K562 (cell line): ENCODE results near the gene UBE3B. TPM values are rescaled to one million over a fixed set of nuclear protein-coding genes. Genes with fewer than 3 reads are reported as not detected.

Experiments
- ATAC-seq: fragments of 200-7000 bp; cut with Tn5 transposase; 3 replicates; pipeline ENCODE4 v1.9.1; 2020; ENCODE audit warnings: moderate library complexity
- BruUV-seq: library from RNA; stranded (reverse); fragments of 400-500 nt; replicated peaks from 2 replicates; lab custom pipeline; 2021; lab: Mats Ljungman, UMichigan
- CTCF ChIA-PET: fragments of 300-600 bp; formaldehyde crosslinking; extraction: SDS; loops from one replicate; lab custom pipeline; 2021; ENCODE audit warnings: low intra/inter-chr PET ratio; lab: Yijun Ruan, JAX
- POLR2A ChIA-PET: fragments of 300-600, 350-650 bp; sonication (Branson Sonifier 250); formaldehyde crosslinking; extraction: SDS; loops from one replicate; lab custom pipeline; 2021; ENCODE audit warnings: antibody characterized with exemption, inconsistent platforms; lab: Yijun Ruan, JAX
- DNase-seq, 4 experiments: peaks; one replicate each; pipeline versions ENCODE4 v3.0.0 to v3.0.0-alpha.2; 2011 to 2018; ENCODE audit warnings: low spot score in 3 of 4, mixed read lengths in 3 of 4; ENCODE audit errors: extremely low read depth in 1 of 4
- FAIRE-seq: peaks from 2 replicates; lab custom pipeline; 2011; peaks lifted over from hg19 to GRCh38; lab: Jason Lieb, UNC
- H2AFZ ChIP-seq: 2 replicates; pipeline ENCODE4 v1.6.0; 2011; ENCODE audit warnings: low read depth, low read length, control low read depth, inconsistent platforms
- H3K27ac ChIP-seq: fragments of 200-600 bp; 3 replicates; pipeline ENCODE4 v1.8.0; 2011; ENCODE audit warnings: low read depth, mild to moderate bottlenecking, control low read depth, inconsistent platforms, low read length, moderate library complexity, mixed read lengths; ENCODE audit errors: extremely low read depth
- H3K27me3 ChIP-seq, 2 experiments: fragments of 300-600 bp in 1 of 2; 2 replicates in 1 of 2; 3 replicates in 1 of 2; pipeline versions ENCODE4 v1.6.0 to v1.8.0; 2011; ENCODE audit warnings: inconsistent platforms in 2 of 2, low read length in 2 of 2, mild to moderate bottlenecking in 1 of 2, mixed read lengths in 1 of 2, moderate library complexity in 1 of 2; ENCODE audit not compliant: control insufficient read depth in 2 of 2, insufficient read depth in 2 of 2
- H3K36me3 ChIP-seq: fragments of 300-600 bp; 3 replicates; pipeline ENCODE4 v1.8.0; 2011; ENCODE audit warnings: mild to moderate bottlenecking, low read length, inconsistent platforms; ENCODE audit not compliant: control insufficient read depth, insufficient read depth
- H3K4me1 ChIP-seq, 2 experiments: fragments of 200-600 bp in 1 of 2; replicated peaks in 1 of 2; 2 replicates in 1 of 2; 3 replicates in 1 of 2; pipeline versions ENCODE4 v1.5.1 to v1.8.0; 2011; ENCODE audit warnings: inconsistent platforms in 2 of 2, low read length in 2 of 2, mild to moderate bottlenecking in 1 of 2, mixed read lengths in 1 of 2, moderate library complexity in 1 of 2; ENCODE audit not compliant: control insufficient read depth in 2 of 2, insufficient read depth in 2 of 2
- H3K4me2 ChIP-seq: 2 replicates; pipeline ENCODE4 v1.6.1; 2011; ENCODE audit warnings: low read length, control low read depth, inconsistent platforms, mixed read lengths; ENCODE audit not compliant: insufficient read depth
- H3K4me3 ChIP-seq: fragments of 200-600 bp; sonication (generic), shearing (Covaris generic); 2 replicates; pipeline ENCODE4 v1.5.1; 2016; ENCODE audit warnings: control low read depth, inconsistent platforms
- H3K79me2 ChIP-seq: fragments of 200-600 bp; 3 replicates; pipeline ENCODE4 v1.8.0; 2011; ENCODE audit warnings: low read length, inconsistent platforms; ENCODE audit not compliant: control insufficient read depth, insufficient read depth
- H3K9ac ChIP-seq, 2 experiments: 2 replicates each; pipeline versions ENCODE4 v1.6.0 to v1.6.1; 2011; ENCODE audit warnings: low read depth in 2 of 2, low read length in 2 of 2, control low read depth in 1 of 2, inconsistent platforms in 1 of 2, mild to moderate bottlenecking in 1 of 2, mixed read lengths in 1 of 2; ENCODE audit not compliant: insufficient read depth in 1 of 2
- H3K9me1 ChIP-seq: one replicate; pipeline ENCODE4 v1.6.0; 2011; ENCODE audit warnings: inconsistent platforms, mild to moderate bottlenecking, low read length, moderate library complexity; ENCODE audit not compliant: control insufficient read depth, insufficient read depth
- H3K9me3 ChIP-seq: replicated peaks from 2 replicates; pipeline ENCODE4 v1.5.1; 2011; ENCODE audit warnings: low read depth, low read length, inconsistent platforms; ENCODE audit not compliant: control insufficient read depth, insufficient read depth
- H4K20me1 ChIP-seq: replicated peaks from 2 replicates; pipeline ENCODE4 v1.6.1; 2011; ENCODE audit warnings: low read length, inconsistent platforms, mixed read lengths; ENCODE audit not compliant: control insufficient read depth, insufficient read depth
- BDP1 ChIP-seq: IDR thresholded peaks from 3 replicates; pipeline ENCODE4 v1.6.1; 2011; ENCODE audit not compliant: insufficient read length, insufficient read depth
- CBFA2T2 ChIP-seq: fragments of 450-650 bp; conservative IDR thresholded peaks from 2 replicates; pipeline ENCODE4 v1.6.1; 2017; ENCODE audit warnings: mild to moderate bottlenecking
- CBX1 ChIP-seq: sonication (generic); IDR thresholded peaks from 2 replicates; pipeline ENCODE4 v1.6.1; 2016; ENCODE audit warnings: antibody characterized with exemption, low read depth, mild to moderate bottlenecking
- CREB5 ChIP-seq: fragments of 250-450 bp; sonication (Bioruptor Pico); IDR thresholded peaks from 2 replicates; pipeline ENCODE4 v1.5.0; 2020; ENCODE audit warnings: mild to moderate bottlenecking
- ESRRB ChIP-seq: fragments of 250-450 bp; sonication (Bioruptor Pico); IDR thresholded peaks from 2 replicates; pipeline ENCODE4 v1.5.0; 2020; ENCODE audit warnings: mild to moderate bottlenecking, moderate library complexity, borderline replicate concordance
- GATAD2B ChIP-seq: fragments of 450-650 bp; IDR thresholded peaks from 2 replicates; pipeline ENCODE4 v1.6.1; 2017; ENCODE audit warnings: mild to moderate bottlenecking, borderline replicate concordance
- KDM1A ChIP-seq, 2 experiments: fragments of 450-650 bp; IDR thresholded peaks; 2 replicates each; pipeline ENCODE4 v1.6.1; 2016; ENCODE audit warnings: mild to moderate bottlenecking in 2 of 2
- KLF10 ChIP-seq: fragments of 250-450 bp; sonication (Bioruptor Pico); IDR thresholded peaks from 2 replicates; pipeline ENCODE4 v1.6.1; 2021; ENCODE audit warnings: matching md5 sums
- NR1H2 ChIP-seq: sonication (generic); formaldehyde crosslinking; IDR thresholded peaks from 2 replicates; pipeline ENCODE4 v1.4.0; 2020; ENCODE audit warnings: mild to moderate bottlenecking, missing genetic modification reagents
- NR3C1 ChIP-seq: sonication (generic); formaldehyde crosslinking; IDR thresholded peaks from 2 replicates; pipeline ENCODE4 v1.8.1; 2022; ENCODE audit warnings: missing genetic modification reagents
- PCBP2 ChIP-seq: fragments of 200-400 bp; formaldehyde crosslinking; IDR thresholded peaks from 2 replicates; pipeline ENCODE4 v1.6.1; 2018; ENCODE audit warnings: low read length, low read depth, mild to moderate bottlenecking, moderate library complexity; ENCODE audit not compliant: poor library complexity, severe bottlenecking
- TAF7 ChIP-seq: fragments of 450-650 bp; IDR thresholded peaks from 2 replicates; pipeline ENCODE4 v1.6.1; 2016; ENCODE audit warnings: missing genetic modification characterization, missing compliant biosample characterization
- TGIF2 ChIP-seq: sonication (generic); formaldehyde crosslinking; IDR thresholded peaks from 2 replicates; pipeline ENCODE4 v1.8.1; 2022; ENCODE audit warnings: mild to moderate bottlenecking, missing genetic modification reagents, moderate library complexity
- ZBTB7A ChIP-seq: IDR thresholded peaks from 2 replicates; pipeline ENCODE4 v1.6.1; 2011; ENCODE audit warnings: low read depth, mild to moderate bottlenecking, low read length, moderate library complexity, borderline replicate concordance; ENCODE audit not compliant: control insufficient read depth
- ZNF395 ChIP-seq: fragments of 200-800 bp; sonication (Bioruptor generic); IDR thresholded peaks from 2 replicates; pipeline ENCODE4 v1.6.1; 2017; ENCODE audit warnings: missing genetic modification characterization, missing compliant biosample characterization
- ZNF57 ChIP-seq: fragments of 450-650 bp; formaldehyde crosslinking; IDR thresholded peaks from 2 replicates; pipeline ENCODE4 v1.4.0; 2020; ENCODE audit warnings: mild to moderate bottlenecking, moderate library complexity
- WGBS: fragments of 100-300 bp; shearing (Covaris generic); methylation state at CpG from one replicate; pipeline ENCODE4 v1.1.6; 2016; ENCODE audit warnings: low coverage, mixed read lengths; ENCODE audit not compliant: insufficient coverage; ENCODE audit errors: missing lambda C conversion rate; 5-methylcytosine and 5-hydroxymethylcytosine counted together
- in situ Hi-C: fragments of 300-500 bp; cut with MboI; formaldehyde crosslinking; loops from 4 replicates; pipeline ENCODE4 v1.15.0; 2018; ENCODE audit warnings: inconsistent platforms, mixed read lengths
- intact Hi-C: fragments of 100-400 bp; cut with micrococcal nuclease; formaldehyde crosslinking; loops from 2 replicates; pipeline ENCODE4 v1.14.2; 2022
- polyA plus RNA-seq, 8 experiments: library from polyadenylated mRNA; depleted of rRNA in 4 of 8; stranded (reverse) in 5 of 8; unstranded in 3 of 8; fragments of >200 nt; fragmentation: Nextera tagmentation in 2 of 8; fragmentation: Illumina TruSeq in 1 of 8; extraction: Ambion mirVana in 2 of 8; extraction: Trizol in 1 of 8; gene quantifications; 2 replicates each; pipeline versions ENCODE4 v1.2.1 to v1.2.3, GENCODE V29; 2011 to 2014; ENCODE audit warnings: inconsistent platforms in 1 of 8, missing spikeins in 1 of 8
- total RNA-seq, 7 experiments: library from RNA; depleted of rRNA in 6 of 7; stranded (reverse); fragments of >200 nt in 6 of 7; fragmentation: Illumina TruSeq in 2 of 7; extraction: Trizol in 2 of 7; gene quantifications; 2 replicates each; pipeline versions ENCODE4 v1.2.1 to v1.2.3, GENCODE V29; 2011 to 2021; ENCODE audit warnings: low replicate concordance in 1 of 7
- TF ChIP-seq, protein P1 (sequence below): fragments of 200-800 bp; sonication (Bioruptor generic); IDR thresholded peaks from 2 replicates; pipeline ENCODE4 v1.6.1; 2017; ENCODE audit warnings: missing genetic modification characterization, missing compliant biosample characterization
- TF ChIP-seq, protein P2 (sequence below): fragments of 250-450 bp; sonication (Bioruptor Pico); IDR thresholded peaks from 2 replicates; pipeline ENCODE4 v1.4.0; 2020; ENCODE audit warnings: mild to moderate bottlenecking, moderate library complexity, borderline replicate concordance

Gene UBE3B
- total and polyA plus RNA-seq, 9 of the 15 experiments (the other 6 are each of a cell fraction or from before 2014, with no cell fraction given), result 7.6 to 23.6 (median 15.5) TPM

- Histone ChIP-seq H3K36me3 (peaks cover 58% of the 10 kb centered on the region), H3K27ac (no peak overlapping the region; the same call in 2 of the 3 replicates), H3K4me3 (no peak overlapping the region), H3K9me3 (no peaks in the 10 kb centered on the region), H3K4me2 (no peak overlapping the region), H2AFZ (no peak overlapping the region), H3K79me2 (peaks cover 43% of the 10 kb centered on the region), H3K4me1 (peaks cover 34 to 41% of the 10 kb centered on the region in 2 experiments), H3K27me3 (no peaks in the 10 kb centered on the region), H3K9ac (no peak overlapping the region), H3K9me1 (no peaks in the 10 kb centered on the region), H4K20me1 (no peaks in the 10 kb centered on the region; the same call in 1 of the 2 replicates)
- ATAC-seq, result no peak
- intact Hi-C loops, result no loop called here
- DNase-seq, result no peak
- ChIA-PET CTCF (no interaction called here), POLR2A (no interaction called here)
- no TSS peak for BruUV-seq
- TF ChIP-seq ZNF395 (no peak), GATAD2B (no peak), TAF7 (tag) (no peak), KDM1A (IDR thresholded peaks at IDR 0.05) (no peak), BDP1 (no peak), CREB5 (CRISPR knock-in tag) (no peak), KLF10 (CRISPR knock-in tag) (no peak), PCBP2 (no peak), ZNF57 (CRISPR knock-in tag) (no peak), TGIF2 (CRISPR knock-in tag) (no peak), CBFA2T2 (no peak), NR1H2 (CRISPR knock-in tag) (no peak), ZBTB7A (no peak), CBX1 (no peak), NR3C1 (CRISPR knock-in tag) (no peak), ESRRB (no peak)
- TF ChIP-seq, protein P1, sequence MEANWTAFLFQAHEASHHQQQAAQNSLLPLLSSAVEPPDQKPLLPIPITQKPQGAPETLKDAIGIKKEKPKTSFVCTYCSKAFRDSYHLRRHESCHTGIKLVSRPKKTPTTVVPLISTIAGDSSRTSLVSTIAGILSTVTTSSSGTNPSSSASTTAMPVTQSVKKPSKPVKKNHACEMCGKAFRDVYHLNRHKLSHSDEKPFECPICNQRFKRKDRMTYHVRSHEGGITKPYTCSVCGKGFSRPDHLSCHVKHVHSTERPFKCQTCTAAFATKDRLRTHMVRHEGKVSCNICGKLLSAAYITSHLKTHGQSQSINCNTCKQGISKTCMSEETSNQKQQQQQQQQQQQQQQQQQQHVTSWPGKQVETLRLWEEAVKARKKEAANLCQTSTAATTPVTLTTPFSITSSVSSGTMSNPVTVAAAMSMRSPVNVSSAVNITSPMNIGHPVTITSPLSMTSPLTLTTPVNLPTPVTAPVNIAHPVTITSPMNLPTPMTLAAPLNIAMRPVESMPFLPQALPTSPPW (CRISPR knock-in tag), result no peak
- TF ChIP-seq, protein P2, sequence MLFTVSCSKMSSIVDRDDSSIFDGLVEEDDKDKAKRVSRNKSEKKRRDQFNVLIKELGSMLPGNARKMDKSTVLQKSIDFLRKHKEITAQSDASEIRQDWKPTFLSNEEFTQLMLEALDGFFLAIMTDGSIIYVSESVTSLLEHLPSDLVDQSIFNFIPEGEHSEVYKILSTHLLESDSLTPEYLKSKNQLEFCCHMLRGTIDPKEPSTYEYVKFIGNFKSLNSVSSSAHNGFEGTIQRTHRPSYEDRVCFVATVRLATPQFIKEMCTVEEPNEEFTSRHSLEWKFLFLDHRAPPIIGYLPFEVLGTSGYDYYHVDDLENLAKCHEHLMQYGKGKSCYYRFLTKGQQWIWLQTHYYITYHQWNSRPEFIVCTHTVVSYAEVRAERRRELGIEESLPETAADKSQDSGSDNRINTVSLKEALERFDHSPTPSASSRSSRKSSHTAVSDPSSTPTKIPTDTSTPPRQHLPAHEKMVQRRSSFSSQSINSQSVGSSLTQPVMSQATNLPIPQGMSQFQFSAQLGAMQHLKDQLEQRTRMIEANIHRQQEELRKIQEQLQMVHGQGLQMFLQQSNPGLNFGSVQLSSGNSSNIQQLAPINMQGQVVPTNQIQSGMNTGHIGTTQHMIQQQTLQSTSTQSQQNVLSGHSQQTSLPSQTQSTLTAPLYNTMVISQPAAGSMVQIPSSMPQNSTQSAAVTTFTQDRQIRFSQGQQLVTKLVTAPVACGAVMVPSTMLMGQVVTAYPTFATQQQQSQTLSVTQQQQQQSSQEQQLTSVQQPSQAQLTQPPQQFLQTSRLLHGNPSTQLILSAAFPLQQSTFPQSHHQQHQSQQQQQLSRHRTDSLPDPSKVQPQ, result no peak
- 70% methylated on average over 6 of the region's 6 CpGs for WGBS
- in situ Hi-C loops, result no loop called here
- FAIRE-seq, result no peak
Observed at GRCh38 chr12:109459247-109459646, 18.2 kb upstream of the UBE3B start.
